ENCODE results near the gene TEKT1.
"Not testable (repeated sequence)": the region's sequence is repeated elsewhere in the genome, so short reads cannot be mapped to it uniquely, and the experiment has no call there.

Gene TEKT1

GRCh38 chr17:6844406-6844805, 12.9 kb upstream of the TEKT1 start:
- H3K4me3 Mint-ChIP-seq, H3K27ac Mint-ChIP-seq, ATAC-seq, DNase-seq, H3K4me1 Mint-ChIP-seq, H3K9me3 Mint-ChIP-seq: not testable (repeated sequence)
- H3K27me3 Mint-ChIP-seq = peaks cover 55% of the 10 kb centered on the region

GRCh38 chr17:6843241-6843880, 11.8 kb upstream of the TEKT1 start:
- DNase-seq = no peak
- no peak overlapping the region for H3K27ac Mint-ChIP-seq

GRCh38 chr17:6841769-6842168, 10.2 kb upstream of the TEKT1 start:
- H3K27ac Mint-ChIP-seq, DNase-seq, H3K4me1 Mint-ChIP-seq, H3K9me3 Mint-ChIP-seq, ATAC-seq, H3K4me3 Mint-ChIP-seq: not testable (repeated sequence)
- peaks cover 74% of the 10 kb centered on the region for H3K27me3 Mint-ChIP-seq

More at GRCh38 chr17:6843241-6843880, 11.8 kb upstream of the TEKT1 start:
- H3K4me1 Mint-ChIP-seq = no peaks in the 10 kb centered on the region
- H3K27me3 Mint-ChIP-seq = peaks cover 64% of the 10 kb centered on the region
- no peaks in the 10 kb centered on the region for H3K9me3 Mint-ChIP-seq
- ATAC-seq = no peak
- no peak overlapping the region for H3K4me3 Mint-ChIP-seq

- Mint-ChIP-seq H3K27me3 (peaks cover 45% of the 10 kb centered on the region), H3K9me3 (no peaks in the 10 kb centered on the region), H3K4me3 (no peak overlapping the region), H3K4me1 (peaks cover 15% of the 10 kb centered on the region), H3K27ac (peak overlapping the region in 1 of 2 donors; percentile 18)
- DNase-seq (no peak), ATAC-seq (no peak)
Observed at GRCh38 chr17:6830383-6830986, 1.0 kb downstream of the TEKT1 start.

- DNase-seq (no peak), ATAC-seq (no peak)
- Mint-ChIP-seq H3K4me3 (no peak overlapping the region), H3K27me3 (peaks cover 39% of the 10 kb centered on the region), H3K4me1 (no peaks in the 10 kb centered on the region), H3K27ac (no peak overlapping the region), H3K9me3 (no peaks in the 10 kb centered on the region)
Observed at GRCh38 chr17:6823011-6823442, 8.5 kb downstream of the TEKT1 start.

- no peak for DNase-seq
- ATAC-seq = no peak
- H3K4me1 Mint-ChIP-seq = no peaks in the 10 kb centered on the region
- no peaks in the 10 kb centered on the region for H3K9me3 Mint-ChIP-seq
- peaks cover 38% of the 10 kb centered on the region for H3K27me3 Mint-ChIP-seq
- no peak overlapping the region for H3K4me3 Mint-ChIP-seq
- peak overlapping the region in 1 of 2 donors; percentile 20 for H3K27ac Mint-ChIP-seq
Observed at GRCh38 chr17:6818938-6819337, 12.6 kb downstream of the TEKT1 start.

- ATAC-seq, H3K4me1 Mint-ChIP-seq, H3K9me3 Mint-ChIP-seq, H3K4me3 Mint-ChIP-seq, DNase-seq, H3K27ac Mint-ChIP-seq: not testable (repeated sequence)
- peaks cover 42% of the 10 kb centered on the region for H3K27me3 Mint-ChIP-seq
Observed at GRCh38 chr17:6816368-6816767, 15.2 kb downstream of the TEKT1 start.

GRCh38 chr17:6815775-6816174, 15.8 kb downstream of the TEKT1 start:
- H3K9me3 Mint-ChIP-seq = no peaks in the 10 kb centered on the region
- no peak overlapping the region for H3K27ac Mint-ChIP-seq
- H3K4me3 Mint-ChIP-seq = no peak overlapping the region
- H3K4me1 Mint-ChIP-seq = no peaks in the 10 kb centered on the region
- ATAC-seq = no peak
- peaks cover 36% of the 10 kb centered on the region for H3K27me3 Mint-ChIP-seq
- no peak for DNase-seq

GRCh38 chr17:6812295-6812694, 19.2 kb downstream of the TEKT1 start:
- H3K27me3 Mint-ChIP-seq = peaks cover 34% of the 10 kb centered on the region
- peak overlapping the region in 1 of 2 donors; percentile 59 for H3K27ac Mint-ChIP-seq
- no peak overlapping the region for H3K4me3 Mint-ChIP-seq
- DNase-seq = no peak
- no peaks in the 10 kb centered on the region for H3K9me3 Mint-ChIP-seq
- no peak for ATAC-seq
- H3K4me1 Mint-ChIP-seq = no peaks in the 10 kb centered on the region

GRCh38 chr17:6811510-6811909, 20.0 kb downstream of the TEKT1 start:
- no peak for DNase-seq
- H3K4me3 Mint-ChIP-seq = no peak overlapping the region
- no peaks in the 10 kb centered on the region for H3K9me3 Mint-ChIP-seq
- peaks cover 34% of the 10 kb centered on the region for H3K27me3 Mint-ChIP-seq
- H3K27ac Mint-ChIP-seq = no peak overlapping the region
- no peak for ATAC-seq
- H3K4me1 Mint-ChIP-seq = no peaks in the 10 kb centered on the region

GRCh38 chr17:6800422-6801027, 31.0 kb downstream of the TEKT1 start:
- Mint-ChIP-seq H3K4me3 (no peak overlapping the region), H3K4me1 (no peaks in the 10 kb centered on the region), H3K9me3 (no peaks in the 10 kb centered on the region), H3K27me3 (peaks cover 31% of the 10 kb centered on the region), H3K27ac (no peak overlapping the region)
- ATAC-seq (no peak), DNase-seq (no peak)

GRCh38 chr17:6799738-6800137, 31.8 kb downstream of the TEKT1 start:
- H3K9me3 Mint-ChIP-seq = no peaks in the 10 kb centered on the region
- no peak for ATAC-seq
- no peak overlapping the region for H3K4me3 Mint-ChIP-seq
- no peaks in the 10 kb centered on the region for H3K4me1 Mint-ChIP-seq
- peaks cover 23% of the 10 kb centered on the region for H3K27me3 Mint-ChIP-seq
- H3K27ac Mint-ChIP-seq = no peak overlapping the region
- DNase-seq = no peak

- Mint-ChIP-seq H3K9me3 (no peaks in the 10 kb centered on the region), H3K27ac (no peak overlapping the region)
Observed at GRCh38 chr17:6797718-6798351, 33.7 kb downstream of the TEKT1 start.

GRCh38 chr17:6796887-6797490, 34.5 kb downstream of the TEKT1 start:
- H3K9me3 Mint-ChIP-seq = no peaks in the 10 kb centered on the region
- peaks cover 33% of the 10 kb centered on the region for H3K27me3 Mint-ChIP-seq
- no peak overlapping the region for H3K27ac Mint-ChIP-seq
- H3K4me3 Mint-ChIP-seq = no peak overlapping the region
- no peak for ATAC-seq
- DNase-seq = no peak
- H3K4me1 Mint-ChIP-seq = peaks cover 5% of the 10 kb centered on the region

More at GRCh38 chr17:6797718-6798351, 33.7 kb downstream of the TEKT1 start:
- no peak overlapping the region for H3K4me3 Mint-ChIP-seq
- H3K27me3 Mint-ChIP-seq = peaks cover 25% of the 10 kb centered on the region
- H3K4me1 Mint-ChIP-seq = peaks cover 5% of the 10 kb centered on the region
- ATAC-seq = no peak
- no peak for DNase-seq

- peaks cover 40% of the 10 kb centered on the region for H3K27me3 Mint-ChIP-seq
- H3K4me1 Mint-ChIP-seq = peaks cover 5% of the 10 kb centered on the region
- DNase-seq = no peak
- no peak overlapping the region for H3K4me3 Mint-ChIP-seq
- ATAC-seq = no peak
- H3K27ac Mint-ChIP-seq = peak overlapping the region in 1 of 2 donors; percentile 53
- H3K9me3 Mint-ChIP-seq = no peaks in the 10 kb centered on the region
Observed at GRCh38 chr17:6796017-6796886, 35.3 kb downstream of the TEKT1 start.
